HG03196 (cell line): ENCODE measurements around the gene GMEB2.
"Not testable (repeated sequence)": the region's sequence is repeated elsewhere in the genome, so short reads cannot be mapped to it uniquely, and the experiment has no call there.

Source experiments
- ATAC-seq: cut with Tn5 transposase; IDR thresholded peaks from one replicate; pipeline ENCODE4 v1.9.1; 2021; ENCODE audit not compliant: unreplicated experiment

Gene GMEB2

GRCh38 chr20:63573647-63574131 lies 53.2 kb downstream of the GMEB2 start:
- no peak for ATAC-seq

- ATAC-seq = no peak
These were observed 53.9 kb downstream of the GMEB2 start for GRCh38 chr20:63572788-63573646.

- ATAC-seq = no peak
These were observed 54.7 kb downstream of the GMEB2 start for GRCh38 chr20:63572071-63572787.

GRCh38 chr20:63571087-63571478 lies 55.8 kb downstream of the GMEB2 start:
- not testable (repeated sequence) for ATAC-seq

GRCh38 chr20:63570281-63571086 lies 56.4 kb downstream of the GMEB2 start:
- no peak for ATAC-seq

GRCh38 chr20:63568986-63569949 lies 57.6 kb downstream of the GMEB2 start:
- ATAC-seq = no peak

GRCh38 chr20:63568170-63568981 lies 58.5 kb downstream of the GMEB2 start:
- peak; percentile 11 for ATAC-seq

- peak; percentile 63 for ATAC-seq
These were observed 59.3 kb downstream of the GMEB2 start for GRCh38 chr20:63567386-63568169.

- no peak for ATAC-seq
These were observed 59.8 kb downstream of the GMEB2 start for GRCh38 chr20:63567136-63567385.

GRCh38 chr20:63566395-63567135 lies 60.3 kb downstream of the GMEB2 start:
- ATAC-seq = no peak

GRCh38 chr20:63565699-63566335 lies 61.1 kb downstream of the GMEB2 start:
- no peak for ATAC-seq

- ATAC-seq = no peak
These were observed 61.7 kb downstream of the GMEB2 start for GRCh38 chr20:63565021-63565698.

GRCh38 chr20:63564036-63564810 lies 62.7 kb downstream of the GMEB2 start:
- ATAC-seq = no peak

GRCh38 chr20:63563225-63563935 lies 63.5 kb downstream of the GMEB2 start:
- ATAC-seq = no peak

GRCh38 chr20:63562461-63563224 lies 64.3 kb downstream of the GMEB2 start:
- ATAC-seq = no peak
